Fibroblast of villous mesenchyme (primary cell): Measurements from ENCODE around the gene PIK3R5. TPM values are rescaled to one million over a fixed set of nuclear protein-coding genes. Genes with fewer than 3 reads are reported as not detected.

Source experiments
- DNase-seq: peaks from one replicate; pipeline ENCODE4 v3.0.0-alpha.2; 2010; ENCODE audit warnings: low read depth
- H3K4me3 ChIP-seq: 2 replicates; pipeline ENCODE4 v1.5.1; 2011; ENCODE audit warnings: low read depth, mild to moderate bottlenecking, low read length
- total RNA-seq: library from RNA; depleted of rRNA; stranded (reverse); fragments of >200 nt; gene quantifications from 2 replicates; pipeline ENCODE4 v1.2.3, GENCODE V29; 2012
- TF ChIP-seq, protein P1 (sequence below): IDR thresholded peaks from 2 replicates; pipeline ENCODE4 v1.5.1; 2012; ENCODE audit warnings: low read depth, mild to moderate bottlenecking, low read length; ENCODE audit not compliant: insufficient read depth

PIK3R5 gene
- total RNA-seq, 1 donor, result not detected

DNA sequence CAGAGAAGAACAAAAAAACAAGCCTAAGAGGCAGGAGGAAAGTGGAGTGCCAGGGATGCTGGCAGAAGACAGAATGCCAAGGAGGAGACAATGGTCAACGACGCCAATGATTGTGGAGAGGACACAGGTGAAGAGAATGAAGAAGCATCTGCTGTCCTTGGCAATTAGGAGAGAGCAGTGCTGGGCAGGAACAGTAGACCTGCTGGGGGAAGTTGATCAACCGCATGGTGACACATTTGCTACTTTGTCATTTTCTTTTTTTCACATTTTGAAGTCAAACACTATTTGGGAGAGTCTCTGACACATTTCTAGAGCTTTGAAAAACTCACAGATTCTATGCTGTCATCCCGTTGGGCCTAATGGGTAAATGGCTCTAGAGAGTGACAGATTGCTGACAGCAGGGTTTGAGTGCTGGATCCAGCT lies 97.0 kb downstream of the PIK3R5 start:
- TF ChIP-seq, protein P1, sequence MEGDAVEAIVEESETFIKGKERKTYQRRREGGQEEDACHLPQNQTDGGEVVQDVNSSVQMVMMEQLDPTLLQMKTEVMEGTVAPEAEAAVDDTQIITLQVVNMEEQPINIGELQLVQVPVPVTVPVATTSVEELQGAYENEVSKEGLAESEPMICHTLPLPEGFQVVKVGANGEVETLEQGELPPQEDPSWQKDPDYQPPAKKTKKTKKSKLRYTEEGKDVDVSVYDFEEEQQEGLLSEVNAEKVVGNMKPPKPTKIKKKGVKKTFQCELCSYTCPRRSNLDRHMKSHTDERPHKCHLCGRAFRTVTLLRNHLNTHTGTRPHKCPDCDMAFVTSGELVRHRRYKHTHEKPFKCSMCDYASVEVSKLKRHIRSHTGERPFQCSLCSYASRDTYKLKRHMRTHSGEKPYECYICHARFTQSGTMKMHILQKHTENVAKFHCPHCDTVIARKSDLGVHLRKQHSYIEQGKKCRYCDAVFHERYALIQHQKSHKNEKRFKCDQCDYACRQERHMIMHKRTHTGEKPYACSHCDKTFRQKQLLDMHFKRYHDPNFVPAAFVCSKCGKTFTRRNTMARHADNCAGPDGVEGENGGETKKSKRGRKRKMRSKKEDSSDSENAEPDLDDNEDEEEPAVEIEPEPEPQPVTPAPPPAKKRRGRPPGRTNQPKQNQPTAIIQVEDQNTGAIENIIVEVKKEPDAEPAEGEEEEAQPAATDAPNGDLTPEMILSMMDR, result no peak
- no peak for DNase-seq
- H3K4me3 ChIP-seq, result no peak overlapping the region

DNA sequence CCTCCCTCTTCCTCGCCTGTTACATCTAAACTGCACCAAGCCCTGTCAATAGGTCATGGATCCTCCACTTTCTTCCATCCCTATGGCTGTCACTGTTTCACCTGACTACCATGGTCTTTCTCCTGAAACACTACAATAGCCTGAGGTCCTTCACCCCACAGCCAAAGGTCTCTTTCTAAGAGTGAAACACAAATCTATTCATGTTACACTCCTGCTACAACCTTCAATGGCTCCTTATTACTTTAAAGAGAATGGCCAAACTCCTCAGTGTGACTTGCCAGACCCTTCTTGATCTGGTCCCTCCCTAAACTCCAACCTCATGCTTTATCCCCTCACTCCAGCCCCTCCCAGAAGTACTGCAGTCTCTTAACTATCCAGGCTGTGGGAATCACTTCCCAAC lies 97.4 kb downstream of the PIK3R5 start:
- no peak for DNase-seq

DNA sequence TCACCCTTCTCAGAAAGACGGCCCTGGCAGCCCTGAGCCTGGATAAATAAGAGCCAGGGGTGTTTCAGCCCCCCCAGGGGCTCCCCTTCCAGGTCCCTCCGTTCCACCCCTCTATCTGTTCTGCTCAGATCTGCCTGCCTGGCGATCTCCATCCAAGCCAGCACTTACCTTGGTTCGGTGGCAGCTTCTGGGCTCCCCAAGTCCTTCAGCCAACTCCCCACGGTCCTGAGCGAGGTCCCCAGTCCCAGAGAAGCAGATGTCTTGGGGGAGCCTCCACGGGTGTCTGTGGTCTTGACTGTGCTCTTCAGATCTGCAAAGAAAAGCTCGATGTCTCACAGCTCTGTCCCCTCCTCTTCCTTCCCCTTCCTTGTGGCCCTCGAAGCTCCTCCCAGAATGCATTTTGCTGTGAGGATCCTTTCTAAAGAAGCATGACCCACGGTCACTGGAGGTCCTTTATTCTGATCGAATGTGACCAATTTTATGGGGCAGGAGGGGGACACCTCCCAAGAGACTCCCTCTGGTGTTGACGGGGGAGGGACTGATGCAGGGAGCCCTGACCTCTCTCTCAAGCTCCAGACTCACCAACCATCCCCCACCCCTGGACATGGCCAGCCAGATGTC lies 98.0 kb downstream of the PIK3R5 start, which contains the start of gene PIK3R6:
TSS of gene PIK3R6 (minus strand) at position 314 of the 621 bp plus-strand sequence. CDS start 17,880 bp downstream, outside the sequence.
- TF ChIP-seq, protein P1, result no peak
- H3K4me3 ChIP-seq, result no peak within 1 kb of the TSS
- no peak for DNase-seq

More for the DNA sequence above, 97.4 kb downstream of the PIK3R5 start:
- TF ChIP-seq, protein P1, result no peak
- H3K4me3 ChIP-seq, result no peak overlapping the region

DNA sequence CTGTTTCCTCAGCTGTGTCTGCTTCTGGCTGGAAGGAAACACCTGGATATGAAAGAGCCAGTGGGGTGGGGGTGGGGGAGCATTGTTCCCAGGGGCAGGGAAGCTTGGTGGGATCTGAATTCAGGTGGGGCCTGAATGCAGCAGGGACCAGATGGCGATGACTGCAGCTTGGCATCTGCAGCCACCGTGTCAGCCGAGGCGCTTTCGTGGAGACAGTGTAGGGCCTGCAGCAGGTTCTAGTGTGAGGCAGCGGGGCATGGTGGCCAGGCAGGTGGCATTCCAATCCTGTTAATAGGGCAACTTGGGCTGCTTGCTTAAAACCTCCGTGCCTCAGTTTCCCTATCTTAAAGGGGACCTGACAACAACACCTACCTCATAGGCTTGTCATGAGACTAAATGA lies 99.7 kb downstream of the PIK3R5 start:
- TF ChIP-seq, protein P1, result no peak
- no peak overlapping the region for H3K4me3 ChIP-seq
- DNase-seq, result no peak

DNA sequence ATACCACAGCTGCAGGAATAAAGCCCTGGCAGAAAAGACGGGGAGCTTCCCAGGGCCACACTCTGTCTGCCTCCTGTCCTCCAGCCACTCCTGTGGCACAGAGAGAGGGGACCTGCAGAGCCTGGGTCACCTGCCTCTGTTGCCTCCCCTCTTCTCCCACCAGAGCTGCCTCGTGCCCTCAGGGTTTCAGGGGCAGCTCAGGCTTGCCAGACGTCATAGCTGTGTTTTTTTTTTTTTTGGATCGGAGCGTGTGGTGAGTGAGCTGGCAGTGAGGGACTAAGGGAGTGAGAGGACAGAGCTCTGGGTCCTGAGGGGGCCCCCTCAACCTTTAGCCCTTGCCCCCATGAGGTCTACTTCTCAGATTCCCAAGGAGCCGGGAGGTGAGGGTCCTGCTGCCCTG lies 100.1 kb downstream of the PIK3R5 start:
- TF ChIP-seq, protein P1, result no peak
- no peak for DNase-seq
- H3K4me3 ChIP-seq, result no peak overlapping the region

DNA sequence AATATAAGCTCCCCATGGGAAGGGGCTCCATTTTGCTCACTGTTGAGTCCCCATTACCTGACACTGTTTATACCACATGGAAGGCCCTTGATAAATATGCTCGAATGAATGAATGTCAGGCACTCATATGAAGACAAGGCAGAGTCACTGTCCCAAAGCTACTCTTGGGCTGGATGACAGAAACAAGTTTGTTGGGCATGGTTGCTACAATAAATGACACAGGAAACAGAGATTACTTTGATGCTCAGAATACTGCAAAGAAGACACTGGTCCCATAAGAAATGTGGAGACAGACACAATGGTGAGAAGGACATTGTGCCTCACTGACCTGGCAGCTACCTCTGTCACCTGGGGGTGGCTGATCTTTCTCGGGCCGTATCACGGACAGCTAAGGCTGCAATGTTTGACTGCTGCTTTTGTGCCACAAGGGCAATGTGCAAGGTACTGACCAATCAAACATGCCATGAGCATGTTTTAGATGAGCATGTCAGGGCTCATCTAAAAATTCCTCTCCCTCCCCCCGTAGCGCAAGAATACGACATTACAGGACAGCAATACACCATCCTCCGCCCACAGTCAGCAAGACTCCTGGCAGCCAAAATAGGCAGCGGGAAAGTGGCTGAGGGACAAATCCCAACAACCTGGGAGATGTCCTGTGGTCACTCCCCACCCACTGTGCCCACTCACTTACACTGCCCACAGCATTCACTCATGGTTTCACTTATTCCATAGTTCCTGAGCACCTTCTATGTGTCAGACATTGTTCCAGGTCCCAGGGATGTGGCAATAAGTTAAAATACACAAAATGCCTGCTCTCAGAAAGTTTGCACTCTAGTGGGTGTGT lies 103.1 kb downstream of the PIK3R5 start:
- TF ChIP-seq, protein P1, result no peak
- no peak overlapping the region for H3K4me3 ChIP-seq
- DNase-seq, result no peak
